Measurements from ENCODE around the gene LSAMP. TPM values are rescaled to one million over a fixed set of nuclear protein-coding genes. Genes with fewer than 3 reads are reported as not detected.

LSAMP gene
- total RNA-seq, 1 experiment from 2014 or later = 0.90 TPM

DNA sequence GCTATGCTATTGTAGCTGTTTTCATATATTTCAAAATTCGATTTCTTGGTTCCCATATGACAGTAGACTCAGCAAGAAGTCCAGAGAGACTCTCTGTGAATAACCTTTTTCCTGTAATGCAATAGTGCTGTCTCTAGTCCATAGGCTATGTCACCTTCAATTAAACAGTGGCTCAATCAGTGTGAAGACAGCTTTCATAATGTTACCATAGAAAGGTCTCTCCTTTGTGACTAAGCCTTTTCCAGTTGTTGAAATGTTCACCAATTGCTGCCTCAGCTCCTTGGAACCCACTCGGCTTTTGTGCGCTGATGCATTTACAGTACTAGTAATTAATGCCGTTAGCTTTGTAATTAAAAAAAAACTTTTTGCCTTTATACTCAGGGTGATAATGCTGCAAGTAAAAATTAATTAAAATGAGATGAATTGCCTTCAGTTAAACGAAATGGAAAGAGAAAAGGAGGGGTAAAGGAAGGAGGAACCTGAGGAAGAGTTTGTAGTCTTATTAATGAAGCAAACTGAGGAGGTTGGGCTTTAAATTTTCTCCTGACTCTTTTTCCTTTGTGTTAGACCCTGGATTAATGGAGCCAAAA is 214.8 kb downstream of the LSAMP start:
- Histone ChIP-seq H3K4me2 (ENCODE audit: insufficient read depth, insufficient read length, low read length) (no peak overlapping the region), H3K79me2 (ENCODE audit: insufficient read depth, low read length) (no peaks in the 10 kb centered on the region), H2AFZ (ENCODE audit: low read length) (no peak overlapping the region), H2BK12ac (ENCODE audit: insufficient read length, low read depth, low read length) (no peak overlapping the region), H2AK5ac (ENCODE audit: insufficient read length, low read length) (no peak overlapping the region), H3K23ac (ENCODE audit: insufficient read length, low read depth, low read length) (no peak overlapping the region), H4K5ac (ENCODE audit: insufficient read length, low read depth, low read length) (no peak overlapping the region), H3K14ac (ENCODE audit: insufficient read depth, low read length) (no peak overlapping the region), H3K23me2 (ENCODE audit: insufficient read length, low read depth, low read length, poor library complexity, severe bottlenecking) (no peaks in the 10 kb centered on the region), H3K27ac (ENCODE audit: insufficient read length, low read depth, low read length) (no peak overlapping the region), H3K4me1 (ENCODE audit: insufficient read depth, low read length) (no peaks in the 10 kb centered on the region), H4K8ac (replicated peaks; ENCODE audit: insufficient read length, low read depth, low read length) (no peak overlapping the region), H2BK15ac (ENCODE audit: low read depth, low read length) (no peak overlapping the region), H3K27me3 (ENCODE audit: insufficient read depth, low read length) (no peaks in the 10 kb centered on the region), H3K9ac (ENCODE audit: extremely low read depth, insufficient read length, low read length) (no peak overlapping the region), H3K18ac (ENCODE audit: insufficient read length, low read depth, low read length) (no peak overlapping the region), H3K9me3 (ENCODE audit: control insufficient read depth, low read depth, low read length) (no peaks in the 10 kb centered on the region), H2BK120ac (ENCODE audit: low read depth, low read length, poor library complexity, severe bottlenecking) (no peak overlapping the region), H4K20me1 (ENCODE audit: control insufficient read depth, insufficient read depth, insufficient read length) (no peaks in the 10 kb centered on the region), H2BK5ac (ENCODE audit: insufficient read length, low read length) (no peak overlapping the region), H3K56ac (ENCODE audit: insufficient read length, low read depth, low read length) (no peak overlapping the region), H3K79me1 (ENCODE audit: insufficient read depth, low read depth, low read length, poor library complexity, severe bottlenecking) (no peaks in the 10 kb centered on the region), H3K4ac (ENCODE audit: low read depth, low read length) (no peak overlapping the region), H2BK20ac (ENCODE audit: low read depth, low read length, poor library complexity, severe bottlenecking) (no peak overlapping the region), H3T11ph (ENCODE audit: low read length) (no peak overlapping the region), H4K91ac (ENCODE audit: insufficient read length, low read depth, low read length) (no peak overlapping the region)
- Mint-ChIP-seq H3K27ac (no peak overlapping the region), H3K4me1 (0 out of 4 replicates have a peak, but pooled peaks cover 0 to 2% of the 10 kb centered on the region in 2 experiments), H3K27me3 (ENCODE audit: low read depth) (no peaks in the 10 kb centered on the region; the same call in 1 of the 2 replicates), H3K4me3 (no peak overlapping the region), H3K36me3 (ENCODE audit: insufficient read depth in 1 of 3, low read depth in 3 of 3) (no peaks in the 10 kb centered on the region), H3K9me3 (no peaks in the 10 kb centered on the region)
- WGBS (ENCODE audit: extremely low coverage, insufficient read length, low lambda C conversion rate) = no CpG with 5 or more reads among the region's 5 CpGs
- TF ChIP-seq, protein P1, sequence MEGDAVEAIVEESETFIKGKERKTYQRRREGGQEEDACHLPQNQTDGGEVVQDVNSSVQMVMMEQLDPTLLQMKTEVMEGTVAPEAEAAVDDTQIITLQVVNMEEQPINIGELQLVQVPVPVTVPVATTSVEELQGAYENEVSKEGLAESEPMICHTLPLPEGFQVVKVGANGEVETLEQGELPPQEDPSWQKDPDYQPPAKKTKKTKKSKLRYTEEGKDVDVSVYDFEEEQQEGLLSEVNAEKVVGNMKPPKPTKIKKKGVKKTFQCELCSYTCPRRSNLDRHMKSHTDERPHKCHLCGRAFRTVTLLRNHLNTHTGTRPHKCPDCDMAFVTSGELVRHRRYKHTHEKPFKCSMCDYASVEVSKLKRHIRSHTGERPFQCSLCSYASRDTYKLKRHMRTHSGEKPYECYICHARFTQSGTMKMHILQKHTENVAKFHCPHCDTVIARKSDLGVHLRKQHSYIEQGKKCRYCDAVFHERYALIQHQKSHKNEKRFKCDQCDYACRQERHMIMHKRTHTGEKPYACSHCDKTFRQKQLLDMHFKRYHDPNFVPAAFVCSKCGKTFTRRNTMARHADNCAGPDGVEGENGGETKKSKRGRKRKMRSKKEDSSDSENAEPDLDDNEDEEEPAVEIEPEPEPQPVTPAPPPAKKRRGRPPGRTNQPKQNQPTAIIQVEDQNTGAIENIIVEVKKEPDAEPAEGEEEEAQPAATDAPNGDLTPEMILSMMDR (conservative IDR thresholded peaks at IDR 0.05) = no peak
- DNase-seq = no peak
